Activated CD4-positive, alpha-beta T cell treated with anti-CD3 and anti-CD28 coated beads for 4 hours (primary cell): ENCODE measurements around the gene PLXNB2.

Experiments used
- DNase-seq, 2 donors: peaks; one replicate each; pipeline ENCODE4 v3.0.0-alpha.2; 2020

Gene PLXNB2

DNA sequence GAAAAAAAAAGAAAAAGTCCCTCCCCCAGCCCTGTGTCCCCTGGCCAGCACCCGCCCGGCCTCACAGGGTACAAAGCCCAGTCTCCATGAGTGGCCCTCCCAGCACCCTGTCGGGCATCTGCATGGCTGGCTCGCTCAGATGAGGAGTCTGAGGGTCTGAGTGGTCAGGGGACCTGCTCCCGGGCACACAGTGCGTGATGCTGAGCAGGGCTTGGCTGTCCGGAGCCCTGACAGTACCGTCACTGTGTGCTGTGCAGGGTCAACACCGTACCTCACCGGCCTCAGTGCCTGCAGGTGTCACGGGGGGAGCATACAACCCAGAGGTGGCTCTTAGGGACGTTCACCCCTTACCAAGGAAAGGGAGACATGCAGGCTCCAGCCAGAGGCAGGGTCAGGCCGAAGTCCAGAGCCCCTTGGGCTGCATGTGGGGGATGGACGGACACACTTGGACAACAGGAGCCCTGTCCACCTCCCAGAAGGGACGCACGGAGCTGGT is 3.6 kb upstream of the PLXNB2 start:
- no peak for DNase-seq

- no peak for DNase-seq
These were observed 2.7 kb upstream of the PLXNB2 start for GRCh38 chr22:50310031-50310722.

DNA sequence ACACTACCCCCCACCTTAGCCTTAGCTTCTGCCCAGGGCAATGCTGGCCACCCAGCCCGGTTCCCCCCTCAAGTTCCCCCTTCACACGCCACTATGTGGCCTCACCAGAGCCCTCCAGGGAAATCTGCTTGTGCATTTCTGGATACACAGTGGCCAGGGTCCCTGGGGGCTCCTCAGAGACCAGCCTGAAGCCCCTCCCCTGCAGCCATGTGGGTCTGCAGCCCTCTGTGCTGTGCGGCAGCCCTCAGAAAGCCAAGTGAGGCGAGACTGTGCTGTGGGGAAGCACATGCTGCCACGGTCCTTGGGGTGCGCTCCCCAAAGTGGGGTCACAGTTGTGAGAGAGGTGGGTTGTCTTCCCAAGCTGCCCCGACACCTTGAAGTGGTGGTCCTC is 2.1 kb upstream of the PLXNB2 start:
- no peak for DNase-seq

DNA sequence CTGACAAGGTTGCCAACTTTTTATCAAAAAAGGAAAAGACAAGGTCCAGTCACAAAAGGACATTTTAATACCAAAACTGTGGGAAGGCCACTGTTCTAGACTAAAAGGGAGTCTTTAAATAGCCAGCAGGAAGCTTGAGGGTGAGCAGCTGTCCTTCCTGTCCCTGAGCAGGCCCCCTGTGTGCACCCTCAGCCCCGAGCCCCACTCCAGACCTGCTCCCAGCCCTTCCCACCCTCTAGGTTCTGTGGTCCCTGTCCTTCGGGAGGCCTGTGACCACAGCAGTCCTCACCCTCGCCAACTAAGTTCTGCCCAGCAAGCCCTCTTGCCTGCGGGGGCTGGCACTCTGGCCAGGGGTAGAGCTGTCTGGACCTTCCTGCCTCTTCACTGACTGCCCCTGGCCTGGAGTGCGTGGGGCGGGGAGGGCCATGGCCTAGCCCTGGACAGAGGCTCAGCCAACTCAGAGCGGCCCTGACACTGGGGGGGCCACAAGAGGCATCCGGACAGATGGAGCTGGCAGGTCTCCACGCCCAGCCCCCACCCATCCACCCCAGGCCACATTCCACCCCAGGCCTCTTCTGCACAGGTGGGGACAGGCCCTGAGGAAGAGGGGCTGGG is 1.6 kb upstream of the PLXNB2 start:
- no peak for DNase-seq

DNA sequence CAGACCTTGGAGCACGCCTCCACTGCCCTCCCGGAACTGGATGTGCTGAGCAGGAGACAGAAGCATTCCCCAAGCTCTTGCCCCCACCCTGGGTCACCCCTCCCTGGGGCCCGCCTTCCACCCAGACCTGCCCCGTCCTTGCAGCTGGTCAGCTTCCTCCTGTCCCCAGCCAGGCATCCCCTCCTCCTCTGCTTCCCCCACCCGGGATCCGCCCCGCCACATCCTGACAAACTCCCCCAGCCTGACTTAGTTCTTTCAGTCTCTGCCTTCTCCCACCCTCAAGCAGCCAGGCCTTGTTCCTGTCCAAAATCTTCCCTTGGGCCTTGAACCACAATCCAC is 1.1 kb upstream of the PLXNB2 start:
- no peak for DNase-seq

GRCh38 chr22:50307890-50308596 is 597 bp upstream of the PLXNB2 start:
- no peak for DNase-seq

DNA sequence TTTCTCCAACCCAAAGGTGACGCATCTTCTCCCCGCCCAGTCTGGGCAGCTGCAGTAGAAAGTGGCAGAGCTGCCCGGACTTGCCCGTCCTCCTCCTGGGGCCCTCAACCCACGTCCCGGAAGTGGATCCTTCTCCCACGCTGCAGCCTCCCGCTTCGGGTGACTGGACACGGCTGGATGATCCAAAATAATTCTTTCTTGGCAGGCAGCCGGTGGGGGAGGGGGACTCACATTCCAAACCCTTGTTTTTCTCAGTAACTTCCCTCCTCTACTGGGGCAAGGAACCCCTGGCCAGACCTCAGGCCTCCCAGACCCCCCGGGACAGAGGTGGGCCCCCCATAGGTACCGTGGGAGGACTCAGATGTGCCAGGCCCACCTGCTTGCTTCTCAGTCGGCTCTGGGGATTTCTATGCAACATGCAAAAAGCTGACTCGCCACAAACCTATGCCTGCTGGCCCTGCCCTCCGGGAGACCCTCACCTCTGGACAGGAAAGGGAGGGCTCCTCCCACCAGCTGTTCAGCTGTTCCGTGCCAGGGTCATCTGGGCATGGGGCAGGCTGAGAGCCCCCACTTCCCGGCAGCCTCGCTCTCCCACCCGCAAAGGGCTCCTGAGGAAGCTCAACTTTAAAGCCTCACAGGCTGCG is 1.4 kb downstream of the PLXNB2 start:
- DNase-seq, result no peak

- DNase-seq, result no peak
These were observed 2.0 kb downstream of the PLXNB2 start for GRCh38 chr22:50305393-50305922.

DNA sequence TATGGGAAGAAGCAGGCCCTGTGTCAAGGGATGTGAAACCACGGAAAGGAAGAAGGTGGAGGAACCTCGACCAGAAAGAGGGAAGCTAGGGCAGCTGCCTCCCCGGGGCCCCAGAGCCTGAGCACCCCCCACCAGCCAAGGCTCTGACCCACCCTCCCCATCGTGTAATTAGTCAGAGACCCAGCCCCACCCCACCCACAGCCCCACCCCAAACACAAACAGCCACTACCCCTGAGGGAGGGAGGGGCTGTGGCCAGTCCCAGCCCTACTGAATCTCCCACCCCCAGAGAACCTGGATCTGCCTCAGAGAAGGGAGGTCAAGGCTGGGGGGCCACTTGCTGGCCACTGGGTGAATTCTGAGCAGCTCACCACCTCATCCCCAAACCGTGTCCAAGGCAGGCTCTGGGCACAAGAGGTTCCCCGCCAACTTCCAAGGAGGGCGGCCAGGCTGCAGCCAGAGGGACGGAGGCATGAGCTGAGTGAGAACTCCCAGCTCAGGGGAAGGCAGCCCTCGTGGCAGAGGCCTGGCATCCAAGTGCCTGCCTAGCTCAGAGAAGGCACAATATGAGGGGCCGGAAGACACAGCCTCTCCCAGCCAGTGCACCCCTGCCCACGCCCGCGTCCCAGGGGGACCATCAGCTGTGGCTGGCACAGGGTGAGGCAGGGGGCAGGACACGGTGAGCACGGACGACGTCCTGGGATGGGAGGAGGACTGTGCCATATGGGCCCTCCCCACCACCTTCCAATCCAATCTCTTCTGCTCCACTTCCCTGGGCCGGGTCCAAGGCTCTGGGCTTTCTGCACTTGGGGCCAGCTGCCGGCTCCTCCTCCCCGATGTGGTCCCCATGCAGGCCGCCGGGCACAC is 2.7 kb downstream of the PLXNB2 start:
- no peak for DNase-seq

DNA sequence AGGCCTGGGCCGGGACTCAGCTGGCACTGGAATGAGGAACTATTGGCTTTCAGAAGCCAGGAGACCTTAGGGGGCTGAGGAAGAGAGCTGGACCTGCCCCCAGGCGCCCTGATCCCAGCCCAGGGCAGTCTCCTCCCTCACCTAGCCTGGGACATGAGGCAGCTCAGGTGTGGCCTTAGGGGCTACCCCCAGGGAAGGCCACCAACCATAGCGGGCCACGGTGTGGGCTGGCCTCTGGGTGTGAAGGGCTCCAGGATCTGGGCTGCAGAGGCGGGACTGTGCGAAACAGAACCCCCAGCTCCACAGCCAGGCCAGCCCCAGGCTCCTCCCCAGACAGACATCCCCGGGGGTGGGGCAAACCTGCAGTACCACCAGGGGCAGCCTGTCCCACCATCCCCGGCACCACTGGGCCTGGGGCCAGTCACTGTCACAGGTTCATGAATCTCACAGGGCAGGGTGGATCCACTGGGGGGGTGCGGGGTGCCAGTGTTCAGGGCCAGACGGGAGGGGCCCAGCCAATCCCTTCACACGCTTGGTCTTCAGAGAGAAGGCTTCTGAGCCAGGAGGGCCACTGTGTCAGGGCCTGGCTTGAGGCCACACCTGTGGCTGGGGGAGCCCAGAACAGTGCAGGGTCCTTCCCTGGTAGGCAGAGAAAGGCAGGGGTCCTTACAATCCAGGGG is 3.5 kb downstream of the PLXNB2 start:
- no peak for DNase-seq

GRCh38 chr22:50303515-50303847 is 4.0 kb downstream of the PLXNB2 start:
- DNase-seq, result no peak

DNA sequence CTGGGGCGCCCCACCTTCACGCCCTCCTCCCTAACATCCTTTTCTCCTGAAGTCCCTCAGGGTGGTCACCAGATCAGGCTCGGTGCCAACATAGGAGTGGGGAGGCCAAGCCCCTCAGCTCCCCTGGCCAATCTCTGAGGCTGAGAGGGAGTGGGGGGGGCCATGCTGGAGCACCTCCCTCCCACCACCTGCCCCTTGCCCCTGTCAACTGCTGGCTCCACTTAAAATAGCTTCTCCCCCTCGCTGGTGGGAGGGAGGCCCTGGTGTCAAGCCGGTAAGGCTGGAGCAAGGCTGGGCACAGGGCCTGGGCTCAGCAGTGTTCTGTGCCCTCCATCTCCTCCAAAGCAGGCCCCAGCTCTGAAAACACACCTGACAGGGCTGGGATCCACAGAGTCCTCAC is 4.9 kb downstream of the PLXNB2 start:
- no peak for DNase-seq

DNA sequence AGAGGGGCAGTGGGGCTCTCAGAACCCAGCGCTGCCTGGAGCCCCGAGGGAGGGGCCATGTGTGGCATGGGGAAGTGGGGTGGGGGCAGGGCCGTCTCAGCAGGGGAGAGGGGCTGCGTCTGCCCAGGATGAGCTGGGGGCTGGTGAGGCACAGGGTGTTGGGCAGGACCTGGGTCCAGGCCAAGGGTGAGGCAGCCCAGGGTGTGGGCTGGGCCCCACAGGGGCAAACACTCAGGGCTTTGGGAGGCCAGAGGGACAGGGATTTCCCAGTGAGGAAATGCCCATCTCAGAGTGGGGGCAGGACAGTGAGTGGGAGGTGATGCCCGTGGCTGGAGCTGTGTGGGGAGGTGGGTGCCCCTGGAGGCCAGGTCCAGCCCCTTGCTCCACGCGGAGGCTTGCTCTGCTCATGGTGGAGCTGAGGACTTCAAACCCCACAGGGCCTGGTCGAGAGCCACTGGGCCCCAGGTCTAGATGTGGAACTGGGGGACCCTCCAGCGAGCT is 5.4 kb downstream of the PLXNB2 start:
- DNase-seq, result no peak

DNA sequence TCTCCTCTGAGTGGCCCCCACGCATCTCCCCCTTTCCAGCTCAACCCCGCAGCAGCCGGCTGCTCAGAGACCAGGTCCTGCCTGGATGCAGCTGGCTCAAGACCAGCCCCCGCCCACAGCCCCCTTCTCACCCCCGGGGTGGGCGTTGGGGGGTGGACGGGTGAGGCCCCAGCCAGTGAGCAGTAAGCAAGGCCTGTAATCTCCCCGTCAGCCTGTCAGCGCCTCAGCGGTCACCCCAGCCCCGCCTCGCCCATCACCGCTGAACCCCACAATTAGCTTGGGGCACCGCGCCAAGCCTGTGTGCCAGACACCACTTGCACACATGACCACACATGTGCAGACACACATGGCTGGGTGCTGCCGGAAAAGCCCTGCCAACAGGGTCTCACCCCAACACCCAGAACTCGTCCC is 5.9 kb downstream of the PLXNB2 start:
- no peak for DNase-seq

DNA sequence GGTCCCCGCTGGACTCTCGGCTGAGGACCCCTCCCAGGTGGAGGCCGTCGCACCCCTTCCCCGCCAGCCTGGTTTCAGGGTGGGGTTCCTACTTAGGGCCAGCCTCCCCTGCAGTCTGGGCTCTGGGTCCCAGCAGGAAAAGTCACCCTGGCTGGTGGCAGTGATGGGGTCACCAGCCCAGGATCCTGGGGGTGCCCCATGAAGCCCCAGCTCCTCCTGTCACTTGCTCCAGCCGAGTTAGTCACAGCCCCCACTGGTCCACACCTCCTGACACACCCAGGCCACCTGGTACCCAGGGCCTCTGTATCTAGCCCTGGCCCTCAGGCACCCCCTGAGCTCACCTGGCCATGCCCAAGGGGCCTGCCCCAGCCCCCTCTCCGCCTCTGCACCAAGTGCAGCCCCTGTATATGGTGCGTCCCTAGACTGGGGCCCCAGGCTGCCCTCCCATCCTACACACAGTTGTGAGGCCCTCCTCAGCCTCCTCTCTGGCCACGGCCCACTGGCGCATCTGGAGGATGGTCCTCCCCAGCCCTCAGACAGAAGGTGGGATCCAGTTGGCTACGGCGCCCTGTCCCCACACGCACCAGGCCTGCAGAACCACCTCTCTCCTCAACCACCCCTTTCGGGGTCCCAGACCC is 6.7 kb downstream of the PLXNB2 start:
- DNase-seq, result no peak

DNA sequence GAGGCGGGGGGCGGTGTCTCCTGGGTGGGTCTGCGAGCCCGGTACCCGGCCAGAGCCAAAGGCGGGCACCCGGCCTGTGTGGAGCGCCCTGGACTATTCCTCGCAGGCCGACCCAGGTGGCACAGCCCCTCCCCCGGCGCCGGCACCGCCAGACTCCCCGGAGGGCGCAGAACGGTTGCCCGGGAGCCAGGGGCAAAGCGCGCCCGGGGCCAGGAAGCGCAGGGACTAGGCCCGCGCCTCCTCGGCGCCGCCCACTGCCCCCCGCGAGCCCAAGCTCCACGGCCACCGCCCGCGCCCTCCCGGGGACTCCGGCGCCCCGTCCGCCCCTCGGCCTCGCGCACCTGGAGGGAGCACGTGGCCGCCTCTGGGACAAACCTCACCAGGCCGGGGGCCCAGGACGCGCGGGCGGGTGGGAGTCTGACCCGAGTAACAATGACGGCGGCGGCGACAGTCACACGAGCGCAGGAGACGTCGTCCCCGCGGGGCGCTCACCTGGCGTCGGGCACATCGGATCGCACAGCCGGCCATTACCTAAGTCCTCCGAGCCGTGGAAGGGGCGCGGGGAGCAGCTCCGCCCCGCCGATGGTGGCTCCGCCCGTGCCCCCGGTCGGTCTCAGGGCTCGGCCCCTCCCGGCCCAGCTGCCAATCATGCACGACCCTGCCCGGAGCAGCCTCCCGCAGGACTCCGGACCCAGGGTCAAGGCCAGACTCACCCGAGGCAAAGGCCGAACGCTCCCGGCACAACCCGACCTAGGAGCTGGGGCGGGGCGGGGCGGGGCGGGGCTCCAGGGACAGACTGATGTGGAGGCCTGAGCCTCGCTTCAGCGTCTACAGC is 7.4 kb downstream of the PLXNB2 start:
- no peak for DNase-seq

GRCh38 chr22:50298937-50299784 is 8.3 kb downstream of the PLXNB2 start:
- DNase-seq, result no peak

GRCh38 chr22:50298266-50298637 is 9.2 kb downstream of the PLXNB2 start:
- no peak for DNase-seq

- DNase-seq, result no peak
These were observed 9.8 kb downstream of the PLXNB2 start for GRCh38 chr22:50297510-50298265.
